Smooth muscle cell (in vitro differentiated cells): Measurements from ENCODE around the gene DLGAP1. TPM values are rescaled to one million over a fixed set of nuclear protein-coding genes. Genes with fewer than 3 reads are reported as not detected.

Experiments
- DNase-seq: peaks from one replicate; lab custom pipeline; 2025; ENCODE audit not compliant: unreplicated experiment; lab: John Stamatoyannopoulos, UW
- H2AFZ ChIP-seq: fragments of 200-600 bp; sonication (generic); 2 replicates; pipeline ENCODE4 v1.6.0; 2016; ENCODE audit warnings: antibody characterized with exemption, low read depth, mild to moderate bottlenecking
- H3F3A ChIP-seq: fragments of 200-600 bp; sonication (generic); 2 replicates; pipeline ENCODE4 v1.6.0; 2017; ENCODE audit warnings: antibody characterized with exemption, low read depth
- H3K27ac ChIP-seq: fragments of 200-600 bp; sonication (generic); 2 replicates; pipeline ENCODE4 v1.5.1; 2016; ENCODE audit warnings: low read depth, mild to moderate bottlenecking
- H3K27me3 ChIP-seq: fragments of 200-600 bp; sonication (generic); 2 replicates; pipeline ENCODE4 v1.6.1; 2016; ENCODE audit warnings: low read depth, mild to moderate bottlenecking
- H3K36me3 ChIP-seq: fragments of 200-600 bp; sonication (generic); 2 replicates; pipeline ENCODE4 v1.5.1; 2016; ENCODE audit warnings: low read depth
- H3K4me1 ChIP-seq: fragments of 200-600 bp; sonication (generic); 2 replicates; pipeline ENCODE4 v1.5.1; 2016; ENCODE audit warnings: low read depth
- H3K4me2 ChIP-seq: fragments of 200-600 bp; sonication (generic); 2 replicates; pipeline ENCODE4 v1.6.0; 2016; ENCODE audit warnings: mild to moderate bottlenecking
- H3K4me3 ChIP-seq: fragments of 200-600 bp; sonication (generic); 2 replicates; pipeline ENCODE4 v1.5.1; 2016; ENCODE audit warnings: mild to moderate bottlenecking
- H3K79me2 ChIP-seq: fragments of 200-600 bp; sonication (generic); 2 replicates; pipeline ENCODE4 v1.6.0; 2016; ENCODE audit warnings: low read depth, mild to moderate bottlenecking
- H3K9ac ChIP-seq: fragments of 200-600 bp; sonication (generic); 2 replicates; pipeline ENCODE4 v1.6.0; 2016; ENCODE audit warnings: low read depth
- H3K9me3 ChIP-seq: fragments of 200-600 bp; sonication (generic); replicated peaks from 2 replicates; pipeline ENCODE4 v1.5.1; 2016; ENCODE audit warnings: low read depth
- H4K20me1 ChIP-seq: fragments of 200-600 bp; sonication (generic); 2 replicates; pipeline ENCODE4 v1.6.0; 2016; ENCODE audit warnings: low read depth
- WGBS: methylation state at CpG from one replicate; pipeline ENCODE4 v1.1.7; 2016; ENCODE audit warnings: low lambda C conversion rate; 5-methylcytosine and 5-hydroxymethylcytosine counted together
- polyA plus RNA-seq: library from polyadenylated mRNA; unstranded; fragments of >200 nt; fragmentation: Nextera tagmentation; extraction: Ambion mirVana; gene quantifications from 2 replicates; pipeline ENCODE4 v1.2.1, GENCODE V29; 2016
- total RNA-seq: library from RNA; depleted of rRNA; stranded (reverse); fragments of >200 nt; gene quantifications from 2 replicates; pipeline ENCODE4 v1.2.3, GENCODE V29; 2014
- TF ChIP-seq, protein P1 (sequence below): fragments of 200-600 bp; sonication (generic); IDR thresholded peaks from 2 replicates; pipeline ENCODE4 v1.5.1; 2017; ENCODE audit warnings: borderline replicate concordance, mild to moderate bottlenecking, antibody characterized with exemption; ENCODE audit not compliant: insufficient read depth, poor library complexity, severe bottlenecking

DLGAP1 gene
- total and polyA plus RNA-seq, 2 experiments from 2014 or later: 2.6 to 11.3 TPM

DNA sequence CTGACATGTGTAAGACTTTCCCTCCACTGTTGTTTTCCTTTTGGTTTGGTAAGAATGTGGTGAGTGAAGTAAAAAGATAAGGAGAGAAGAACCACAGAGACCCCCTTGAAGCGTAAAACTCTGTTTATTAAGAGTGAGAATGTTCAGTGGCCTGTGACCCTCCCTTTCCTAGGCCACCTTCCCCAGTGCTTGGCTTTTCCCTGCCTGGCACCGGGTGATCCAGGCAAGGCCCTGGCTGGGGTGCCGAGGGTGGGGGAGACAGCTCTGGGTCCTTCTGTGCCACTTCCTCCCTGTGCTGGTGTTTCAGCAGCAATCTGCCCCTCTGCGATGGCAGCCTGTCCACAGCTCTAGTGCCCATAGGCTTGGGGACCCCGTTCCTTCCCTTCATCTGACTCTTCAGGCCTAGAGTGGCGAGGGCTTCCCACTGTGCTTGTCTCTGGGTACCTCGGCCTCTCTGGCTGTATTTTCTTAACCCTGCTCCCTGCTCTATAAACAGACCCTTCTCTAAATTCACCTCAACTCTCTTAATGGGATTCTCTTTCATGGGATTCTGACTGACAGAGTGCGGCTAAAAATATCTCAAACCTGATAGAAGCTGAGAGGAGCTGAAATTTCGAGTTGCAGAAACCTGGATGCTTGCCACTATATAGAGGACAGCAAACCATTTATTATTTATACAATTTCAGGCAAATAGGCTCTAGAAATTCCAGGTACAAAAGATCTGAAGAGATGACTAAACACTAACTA, 461.0 kb downstream of the DLGAP1 start:
- WGBS: 83% methylated on average over 9 of the region's 9 CpGs

DNA sequence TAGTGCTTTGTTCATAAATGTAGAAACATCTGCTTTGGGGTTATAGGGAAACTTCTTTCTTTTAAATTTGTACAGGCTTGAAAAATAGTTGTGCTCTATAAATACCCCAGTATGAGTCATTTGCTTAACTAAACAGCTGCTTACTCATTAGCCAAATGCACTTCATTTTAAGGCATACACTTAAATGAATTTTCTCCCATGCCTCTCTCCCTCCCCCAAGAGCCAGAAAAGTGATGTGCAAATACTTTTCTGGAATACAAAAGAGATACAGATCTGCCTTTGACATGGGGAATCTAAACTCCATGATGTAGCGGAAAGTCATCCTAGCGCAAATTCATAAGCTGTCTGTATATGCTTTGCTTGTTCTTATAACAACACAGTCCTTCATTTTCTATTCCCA, 469.4 kb downstream of the DLGAP1 start:
- WGBS: 55% methylated on average over 2 of the region's 2 CpGs
- DNase-seq: no peak
- Histone ChIP-seq H2AFZ (peak overlapping the region; percentile 26), H3K9ac (no peak overlapping the region), H3K9me3 (no peaks in the 10 kb centered on the region), H3K4me2 (peak overlapping the region; percentile 63), H3K27me3 (no peaks in the 10 kb centered on the region), H3K79me2 (no peaks in the 10 kb centered on the region), H3K4me1 (peaks cover 28% of the 10 kb centered on the region), H3K4me3 (no peak overlapping the region), H4K20me1 (no peaks in the 10 kb centered on the region), H3F3A (peaks cover 6% of the 10 kb centered on the region), H3K36me3 (no peaks in the 10 kb centered on the region), H3K27ac (peak overlapping the region; percentile 80)
- TF ChIP-seq, protein P1, sequence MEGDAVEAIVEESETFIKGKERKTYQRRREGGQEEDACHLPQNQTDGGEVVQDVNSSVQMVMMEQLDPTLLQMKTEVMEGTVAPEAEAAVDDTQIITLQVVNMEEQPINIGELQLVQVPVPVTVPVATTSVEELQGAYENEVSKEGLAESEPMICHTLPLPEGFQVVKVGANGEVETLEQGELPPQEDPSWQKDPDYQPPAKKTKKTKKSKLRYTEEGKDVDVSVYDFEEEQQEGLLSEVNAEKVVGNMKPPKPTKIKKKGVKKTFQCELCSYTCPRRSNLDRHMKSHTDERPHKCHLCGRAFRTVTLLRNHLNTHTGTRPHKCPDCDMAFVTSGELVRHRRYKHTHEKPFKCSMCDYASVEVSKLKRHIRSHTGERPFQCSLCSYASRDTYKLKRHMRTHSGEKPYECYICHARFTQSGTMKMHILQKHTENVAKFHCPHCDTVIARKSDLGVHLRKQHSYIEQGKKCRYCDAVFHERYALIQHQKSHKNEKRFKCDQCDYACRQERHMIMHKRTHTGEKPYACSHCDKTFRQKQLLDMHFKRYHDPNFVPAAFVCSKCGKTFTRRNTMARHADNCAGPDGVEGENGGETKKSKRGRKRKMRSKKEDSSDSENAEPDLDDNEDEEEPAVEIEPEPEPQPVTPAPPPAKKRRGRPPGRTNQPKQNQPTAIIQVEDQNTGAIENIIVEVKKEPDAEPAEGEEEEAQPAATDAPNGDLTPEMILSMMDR: no peak

More for the DNA sequence above, 461.0 kb downstream of the DLGAP1 start:
- no peak overlapping the region for H2AFZ ChIP-seq
- DNase-seq: no peak
- H3K4me2 ChIP-seq: no peak overlapping the region
- H3K79me2 ChIP-seq: no peaks in the 10 kb centered on the region
- TF ChIP-seq, protein P1: no peak
- H3K27ac ChIP-seq: no peak overlapping the region
- H3K9me3 ChIP-seq: no peaks in the 10 kb centered on the region
- H3F3A ChIP-seq: no peaks in the 10 kb centered on the region
- H3K27me3 ChIP-seq: no peaks in the 10 kb centered on the region
- peaks cover 6% of the 10 kb centered on the region for H3K4me1 ChIP-seq
- H3K4me3 ChIP-seq: no peak overlapping the region
- H3K36me3 ChIP-seq: no peaks in the 10 kb centered on the region
- H3K9ac ChIP-seq: no peak overlapping the region
- no peaks in the 10 kb centered on the region for H4K20me1 ChIP-seq

DNA sequence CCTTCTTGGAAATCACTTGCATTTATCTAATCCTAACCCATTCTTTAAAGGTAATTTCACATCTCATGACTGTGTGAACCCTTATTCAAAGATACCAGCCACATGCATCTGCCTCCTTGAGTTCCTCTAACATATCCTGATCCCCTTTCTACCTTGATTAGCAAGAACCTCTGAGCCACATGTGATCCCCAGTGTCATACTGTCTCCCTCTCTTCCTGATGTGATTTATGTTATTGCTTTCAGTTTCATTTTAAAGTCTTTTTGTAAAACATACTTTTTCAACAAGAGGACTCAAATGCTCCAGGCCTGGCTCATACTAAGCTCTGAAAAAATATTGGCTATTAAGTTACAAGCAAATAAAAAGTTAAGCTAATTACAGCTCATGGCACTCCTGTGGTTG, 470.1 kb downstream of the DLGAP1 start:
- Histone ChIP-seq H3K27me3 (no peaks in the 10 kb centered on the region), H3K79me2 (no peaks in the 10 kb centered on the region), H3K36me3 (no peaks in the 10 kb centered on the region), H3K9ac (peak overlapping the region; percentile 27), H3K4me1 (peaks cover 28% of the 10 kb centered on the region), H3K27ac (peak overlapping the region; percentile 80), H3K4me3 (no peak overlapping the region), H4K20me1 (no peaks in the 10 kb centered on the region), H2AFZ (peak overlapping the region; percentile 26), H3F3A (peaks cover 6% of the 10 kb centered on the region), H3K9me3 (no peaks in the 10 kb centered on the region), H3K4me2 (peak overlapping the region; percentile 63)
- DNase-seq: no peak
- TF ChIP-seq, protein P1: no peak

DNA sequence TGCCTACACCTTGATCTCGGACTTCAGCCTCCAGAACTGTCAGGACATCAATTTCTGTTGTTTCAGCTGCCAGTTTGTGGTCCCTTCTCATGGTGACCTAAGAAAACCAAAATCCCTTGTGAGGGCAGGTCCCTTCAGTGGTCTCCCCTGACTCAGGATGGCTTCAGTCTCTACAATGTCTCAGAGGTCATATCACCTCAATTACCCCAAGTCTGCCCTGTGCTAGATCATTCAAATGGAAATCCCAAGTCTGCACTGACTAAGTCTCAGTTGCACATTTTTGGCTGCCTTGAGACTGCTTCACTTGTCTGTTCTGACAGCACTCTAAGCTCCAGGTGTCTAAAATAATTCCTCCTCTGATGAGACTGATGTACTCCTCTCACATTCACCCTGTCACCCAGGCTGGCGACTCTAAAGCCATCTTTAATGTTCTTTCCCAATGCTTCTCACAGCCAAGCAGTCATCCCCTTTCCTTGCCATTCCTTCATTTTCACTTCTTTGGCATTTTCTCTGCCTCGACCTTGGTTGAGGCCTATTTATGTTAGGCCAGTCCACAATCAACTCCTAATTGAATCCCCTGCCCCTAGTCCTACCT, 470.8 kb downstream of the DLGAP1 start:
- Histone ChIP-seq H3K79me2 (no peaks in the 10 kb centered on the region), H3K9me3 (no peaks in the 10 kb centered on the region), H3K27ac (no peak overlapping the region), H3K4me3 (no peak overlapping the region), H3K4me2 (peak overlapping the region; percentile 63), H3K27me3 (no peaks in the 10 kb centered on the region), H4K20me1 (no peaks in the 10 kb centered on the region), H2AFZ (no peak overlapping the region), H3K36me3 (no peaks in the 10 kb centered on the region), H3K9ac (no peak overlapping the region), H3F3A (peaks cover 6% of the 10 kb centered on the region), H3K4me1 (peaks cover 28% of the 10 kb centered on the region)
- TF ChIP-seq, protein P1: no peak
- WGBS: 88% methylated on average over 3 of the region's 3 CpGs
- DNase-seq: no peak
